ENCODE results near the gene CHST7. TPM values are rescaled to one million over a fixed set of nuclear protein-coding genes. Genes with fewer than 3 reads are reported as not detected.

CHST7 gene
- total RNA-seq, 1 experiment from 2014 or later = 6.1 TPM

- Histone ChIP-seq H3K4me1 (ENCODE audit: control insufficient read depth, insufficient read depth, low read length) (no peaks in the 10 kb centered on the region), H3K27me3 (ENCODE audit: control insufficient read depth, insufficient read depth, low read length) (no peaks in the 10 kb centered on the region), H3K36me3 (ENCODE audit: control insufficient read depth, insufficient read depth, low read length) (no peaks in the 10 kb centered on the region), H3K9me3 (ENCODE audit: control insufficient read depth, insufficient read depth, low read depth, low read length) (no peaks in the 10 kb centered on the region), H3K4me3 (ENCODE audit: low read depth in 2 of 2, low read length in 2 of 2) (no peak overlapping the region), H3K27ac (ENCODE audit: low read length) (no peak overlapping the region)
- ChIA-PET POLR2A (no interaction called here), CTCF (no interaction called here)
- no TSS peak for BruUV-seq (replicated peaks)
- DNase-seq (ENCODE audit: low read depth, low spot score) (no peak), ATAC-seq (no peak)
- TF ChIP-seq POLR2AphosphoS5 (IDR thresholded peaks at IDR 0.05; ENCODE audit: low read depth, low read length) (no peak), TCF7L2 (IDR thresholded peaks at IDR 0.05; ENCODE audit: low read depth, low read length) (no peak), SIN3A (IDR thresholded peaks at IDR 0.05; ENCODE audit: borderline replicate concordance, insufficient read depth, low read depth, low read length) (no peak)
- TF ChIP-seq, protein P1, sequence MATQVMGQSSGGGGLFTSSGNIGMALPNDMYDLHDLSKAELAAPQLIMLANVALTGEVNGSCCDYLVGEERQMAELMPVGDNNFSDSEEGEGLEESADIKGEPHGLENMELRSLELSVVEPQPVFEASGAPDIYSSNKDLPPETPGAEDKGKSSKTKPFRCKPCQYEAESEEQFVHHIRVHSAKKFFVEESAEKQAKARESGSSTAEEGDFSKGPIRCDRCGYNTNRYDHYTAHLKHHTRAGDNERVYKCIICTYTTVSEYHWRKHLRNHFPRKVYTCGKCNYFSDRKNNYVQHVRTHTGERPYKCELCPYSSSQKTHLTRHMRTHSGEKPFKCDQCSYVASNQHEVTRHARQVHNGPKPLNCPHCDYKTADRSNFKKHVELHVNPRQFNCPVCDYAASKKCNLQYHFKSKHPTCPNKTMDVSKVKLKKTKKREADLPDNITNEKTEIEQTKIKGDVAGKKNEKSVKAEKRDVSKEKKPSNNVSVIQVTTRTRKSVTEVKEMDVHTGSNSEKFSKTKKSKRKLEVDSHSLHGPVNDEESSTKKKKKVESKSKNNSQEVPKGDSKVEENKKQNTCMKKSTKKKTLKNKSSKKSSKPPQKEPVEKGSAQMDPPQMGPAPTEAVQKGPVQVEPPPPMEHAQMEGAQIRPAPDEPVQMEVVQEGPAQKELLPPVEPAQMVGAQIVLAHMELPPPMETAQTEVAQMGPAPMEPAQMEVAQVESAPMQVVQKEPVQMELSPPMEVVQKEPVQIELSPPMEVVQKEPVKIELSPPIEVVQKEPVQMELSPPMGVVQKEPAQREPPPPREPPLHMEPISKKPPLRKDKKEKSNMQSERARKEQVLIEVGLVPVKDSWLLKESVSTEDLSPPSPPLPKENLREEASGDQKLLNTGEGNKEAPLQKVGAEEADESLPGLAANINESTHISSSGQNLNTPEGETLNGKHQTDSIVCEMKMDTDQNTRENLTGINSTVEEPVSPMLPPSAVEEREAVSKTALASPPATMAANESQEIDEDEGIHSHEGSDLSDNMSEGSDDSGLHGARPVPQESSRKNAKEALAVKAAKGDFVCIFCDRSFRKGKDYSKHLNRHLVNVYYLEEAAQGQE (IDR thresholded peaks at IDR 0.05; ENCODE audit: insufficient read depth in 1 of 2, low read depth in 2 of 2, low read length in 1 of 2) = no peak
- TF ChIP-seq, protein P2, sequence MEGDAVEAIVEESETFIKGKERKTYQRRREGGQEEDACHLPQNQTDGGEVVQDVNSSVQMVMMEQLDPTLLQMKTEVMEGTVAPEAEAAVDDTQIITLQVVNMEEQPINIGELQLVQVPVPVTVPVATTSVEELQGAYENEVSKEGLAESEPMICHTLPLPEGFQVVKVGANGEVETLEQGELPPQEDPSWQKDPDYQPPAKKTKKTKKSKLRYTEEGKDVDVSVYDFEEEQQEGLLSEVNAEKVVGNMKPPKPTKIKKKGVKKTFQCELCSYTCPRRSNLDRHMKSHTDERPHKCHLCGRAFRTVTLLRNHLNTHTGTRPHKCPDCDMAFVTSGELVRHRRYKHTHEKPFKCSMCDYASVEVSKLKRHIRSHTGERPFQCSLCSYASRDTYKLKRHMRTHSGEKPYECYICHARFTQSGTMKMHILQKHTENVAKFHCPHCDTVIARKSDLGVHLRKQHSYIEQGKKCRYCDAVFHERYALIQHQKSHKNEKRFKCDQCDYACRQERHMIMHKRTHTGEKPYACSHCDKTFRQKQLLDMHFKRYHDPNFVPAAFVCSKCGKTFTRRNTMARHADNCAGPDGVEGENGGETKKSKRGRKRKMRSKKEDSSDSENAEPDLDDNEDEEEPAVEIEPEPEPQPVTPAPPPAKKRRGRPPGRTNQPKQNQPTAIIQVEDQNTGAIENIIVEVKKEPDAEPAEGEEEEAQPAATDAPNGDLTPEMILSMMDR (IDR thresholded peaks at IDR 0.05) = no peak
- intact Hi-C loops (cut with micrococcal nuclease; ENCODE audit: unreplicated experiment) (no loop called here), in situ Hi-C loops (cut with HindIII; ENCODE audit: low pct_unique_long_range_greater_than_20kb, low sequenced_read_pairs) (no loop called here)
Observed at GRCh38 chrX:46567388-46567787, 6.2 kb upstream of the CHST7 start.

GRCh38 chrX:46569621-46570020 is 3.9 kb upstream of the CHST7 start:
- TF ChIP-seq, protein P1 (IDR thresholded peaks at IDR 0.05; ENCODE audit: insufficient read depth in 1 of 2, low read depth in 2 of 2, low read length in 1 of 2) = no peak
- TF ChIP-seq SIN3A (IDR thresholded peaks at IDR 0.05; ENCODE audit: borderline replicate concordance, insufficient read depth, low read depth, low read length) (no peak), TCF7L2 (IDR thresholded peaks at IDR 0.05; ENCODE audit: low read depth, low read length) (no peak), POLR2AphosphoS5 (IDR thresholded peaks at IDR 0.05; ENCODE audit: low read depth, low read length) (no peak)
- TF ChIP-seq, protein P2 (IDR thresholded peaks at IDR 0.05) = no peak
- Histone ChIP-seq H3K4me3 (ENCODE audit: low read depth in 2 of 2, low read length in 2 of 2) (no peak overlapping the region), H3K36me3 (ENCODE audit: control insufficient read depth, insufficient read depth, low read length) (no peaks in the 10 kb centered on the region), H3K27ac (ENCODE audit: low read length) (no peak overlapping the region), H3K9me3 (ENCODE audit: control insufficient read depth, insufficient read depth, low read depth, low read length) (no peaks in the 10 kb centered on the region), H3K4me1 (ENCODE audit: control insufficient read depth, insufficient read depth, low read length) (no peaks in the 10 kb centered on the region; the same call in 1 of the 2 replicates), H3K27me3 (ENCODE audit: control insufficient read depth, insufficient read depth, low read length) (no peaks in the 10 kb centered on the region)
- ATAC-seq (no peak), DNase-seq (ENCODE audit: low read depth, low spot score) (no peak)
- CTCF ChIA-PET = no interaction called here
- POLR2A ChIA-PET = no interaction called here
- BruUV-seq (replicated peaks) = no TSS peak
- in situ Hi-C loops (cut with HindIII; ENCODE audit: low pct_unique_long_range_greater_than_20kb, low sequenced_read_pairs) (no loop called here), intact Hi-C loops (cut with micrococcal nuclease; ENCODE audit: unreplicated experiment) (no loop called here)
